ENCODE data around the gene CD96.

CD96 gene

DNA sequence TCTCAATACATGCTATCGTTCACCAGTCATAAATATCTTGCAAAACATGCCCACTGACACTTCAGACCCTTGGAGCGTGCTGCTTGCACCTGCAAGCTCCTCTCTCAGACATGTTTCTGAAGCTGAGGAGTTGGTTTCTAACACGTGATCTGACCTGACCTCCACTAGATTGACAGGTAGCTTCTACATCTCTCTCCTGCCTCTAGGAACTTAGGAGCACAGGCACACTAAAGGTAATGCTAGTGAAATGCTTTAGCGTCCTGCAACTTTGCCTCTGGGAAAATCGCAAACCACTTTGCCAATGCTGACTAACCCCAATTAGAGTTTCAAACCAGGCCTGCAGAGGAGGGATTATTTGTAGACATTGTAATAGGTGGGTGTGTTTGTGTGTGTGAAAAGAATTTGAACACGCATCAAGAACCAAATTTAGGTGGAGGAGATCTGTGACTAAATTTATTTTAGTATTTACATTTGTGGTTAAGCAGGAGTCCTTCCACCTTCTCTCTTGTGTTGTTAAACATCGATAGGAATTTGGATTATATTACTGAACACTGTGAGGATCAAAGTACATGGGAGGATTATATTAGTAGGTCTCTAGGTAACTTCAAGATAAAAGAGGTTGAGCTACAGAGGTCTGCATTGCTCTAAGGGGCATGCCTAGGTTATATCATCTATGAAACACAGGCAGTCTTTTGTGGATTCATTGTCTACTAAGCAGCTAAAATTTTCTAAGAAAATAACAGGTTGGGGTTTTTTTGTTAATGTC is 139.8 kb downstream of the CD96 start:
- no peak for DNase-seq

DNA sequence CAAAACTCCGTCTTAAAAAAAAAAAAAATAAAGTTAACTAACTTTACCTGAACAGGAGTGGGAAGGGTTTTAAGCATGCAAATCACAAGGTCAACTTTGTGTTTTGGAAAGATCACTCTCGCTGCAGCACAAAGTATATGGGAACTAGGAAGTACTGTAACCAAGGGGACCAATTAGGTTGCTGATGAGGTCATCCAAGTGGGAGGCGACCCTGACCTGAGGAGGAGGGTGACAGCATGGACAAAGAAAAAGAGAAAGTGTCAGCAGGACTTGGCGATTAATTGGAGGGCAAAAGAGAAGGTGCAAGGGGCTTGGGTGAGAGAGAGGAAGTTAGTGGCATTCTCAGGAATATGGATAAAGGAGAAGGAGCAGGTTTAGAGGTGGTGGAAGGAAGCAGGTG is 142.6 kb downstream of the CD96 start:
- DNase-seq = no peak

DNA sequence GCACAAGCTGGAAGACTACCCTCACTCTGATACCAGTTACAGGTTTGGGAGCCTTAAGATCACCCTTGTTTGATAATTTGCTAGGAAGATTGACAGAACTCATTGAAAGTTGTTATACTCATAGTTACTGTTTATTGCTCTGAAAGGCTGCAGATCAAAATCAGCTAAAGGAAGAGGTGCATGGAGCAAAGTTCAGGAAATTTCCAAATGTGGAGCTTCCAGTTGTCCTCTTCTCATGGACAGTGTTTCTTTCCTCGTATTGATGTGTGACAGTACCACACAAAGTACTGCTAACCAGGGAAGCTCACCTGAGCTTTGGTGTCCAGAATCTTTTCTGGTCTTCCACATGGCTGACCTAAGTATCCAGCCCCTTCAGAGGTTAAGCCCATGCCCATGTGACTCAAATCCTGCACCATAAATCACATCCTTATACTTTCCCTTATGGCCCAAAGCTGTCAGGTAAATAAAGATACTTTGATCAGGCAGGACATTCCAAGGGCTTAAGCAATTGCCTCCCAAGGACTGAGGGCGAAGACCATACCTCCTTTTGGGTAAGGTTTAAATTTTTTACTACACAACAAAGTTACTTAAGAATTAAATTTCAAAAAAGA is 146.3 kb downstream of the CD96 start:
- DNase-seq = no peak

GRCh38 chr3:111690242-111690641 is 148.2 kb downstream of the CD96 start:
- DNase-seq = no peak

- no peak for DNase-seq
Measured at GRCh38 chr3:111691293-111691909, 149.4 kb downstream of the CD96 start.

- DNase-seq = no peak
Measured at GRCh38 chr3:111692593-111693552, 150.9 kb downstream of the CD96 start.

DNA sequence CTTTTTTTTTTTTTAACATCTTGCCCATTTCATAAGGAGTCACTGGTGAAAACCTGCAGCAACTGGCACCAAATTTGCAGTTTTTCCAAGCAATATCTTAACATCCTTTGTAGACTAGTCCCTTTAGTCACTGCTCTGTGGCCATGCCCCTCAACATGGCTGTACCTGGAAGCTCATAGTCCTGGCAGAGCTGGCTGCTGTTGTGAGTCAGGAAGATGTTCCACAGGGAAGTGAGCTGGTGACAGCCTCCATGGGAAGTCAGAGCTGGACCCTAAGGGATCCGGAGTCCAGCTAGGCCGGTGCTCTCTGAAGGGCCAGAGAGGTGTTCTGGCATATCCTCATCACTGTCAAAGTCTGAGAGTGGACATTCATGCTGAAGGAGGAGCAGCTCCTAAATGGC is 152.5 kb downstream of the CD96 start:
- no peak for DNase-seq

DNA sequence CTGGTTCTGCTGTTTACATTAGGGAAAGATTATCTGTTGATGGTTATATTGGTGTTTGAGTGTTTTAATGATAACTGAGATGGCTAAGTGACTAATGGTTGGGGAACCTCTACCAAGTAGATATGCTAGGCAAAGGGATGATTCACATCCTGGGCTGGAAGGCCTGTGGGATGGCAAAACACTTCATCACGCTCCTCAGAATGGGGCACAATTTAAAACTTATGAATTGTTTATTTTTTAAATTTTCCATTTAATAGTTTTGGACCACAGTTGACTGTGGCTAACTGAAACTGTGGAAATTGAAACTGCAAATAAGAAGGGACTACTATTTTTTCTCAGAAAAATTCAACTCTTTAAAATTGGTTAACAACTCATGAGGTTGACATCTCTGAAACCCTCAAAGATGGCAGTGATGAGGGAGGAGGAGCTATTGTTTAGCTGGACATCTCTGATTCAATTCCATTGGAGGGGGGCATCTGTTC is 153.7 kb downstream of the CD96 start:
- no peak for DNase-seq

GRCh38 chr3:111700054-111700453 is 158.1 kb downstream of the CD96 start:
- DNase-seq = no peak

DNA sequence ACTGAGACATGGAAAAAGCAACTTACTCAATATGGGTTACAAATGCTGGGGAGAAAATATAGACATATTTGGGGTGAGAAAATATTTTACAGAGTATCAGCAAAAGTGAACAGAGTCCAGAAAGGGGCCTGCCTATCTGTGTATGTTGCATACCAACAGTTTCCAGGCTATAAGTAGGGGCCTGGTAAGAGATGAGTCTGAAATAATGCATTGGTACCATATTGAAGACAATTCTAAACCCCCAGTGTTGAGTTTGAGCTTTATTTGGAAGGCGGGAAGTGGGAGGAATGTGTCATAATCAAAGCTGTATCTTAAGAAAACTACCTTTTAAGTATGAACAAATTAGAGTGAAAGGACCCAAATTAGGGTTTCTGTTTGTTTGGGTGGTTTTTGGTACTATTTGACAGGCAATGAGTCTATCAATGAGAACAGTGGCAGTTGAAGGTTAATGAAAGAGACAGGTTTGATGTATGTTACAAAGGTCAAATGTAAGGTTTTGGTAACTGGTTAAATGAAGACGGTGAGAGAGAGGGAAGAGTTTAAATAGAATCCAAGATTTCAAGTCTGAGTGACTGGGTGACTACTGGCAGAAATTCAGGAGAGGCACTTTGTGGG is 159.4 kb downstream of the CD96 start:
- no peak for DNase-seq
